GM12872 (cell line): ENCODE measurements around the gene BICRA.

Experiments
- TF ChIP-seq, protein P1 (sequence below): IDR thresholded peaks from 3 replicates; pipeline ENCODE4 v1.5.1; 2011; ENCODE audit warnings: low read depth, mild to moderate bottlenecking, low read length, moderate library complexity; ENCODE audit not compliant: insufficient read depth

BICRA gene

DNA sequence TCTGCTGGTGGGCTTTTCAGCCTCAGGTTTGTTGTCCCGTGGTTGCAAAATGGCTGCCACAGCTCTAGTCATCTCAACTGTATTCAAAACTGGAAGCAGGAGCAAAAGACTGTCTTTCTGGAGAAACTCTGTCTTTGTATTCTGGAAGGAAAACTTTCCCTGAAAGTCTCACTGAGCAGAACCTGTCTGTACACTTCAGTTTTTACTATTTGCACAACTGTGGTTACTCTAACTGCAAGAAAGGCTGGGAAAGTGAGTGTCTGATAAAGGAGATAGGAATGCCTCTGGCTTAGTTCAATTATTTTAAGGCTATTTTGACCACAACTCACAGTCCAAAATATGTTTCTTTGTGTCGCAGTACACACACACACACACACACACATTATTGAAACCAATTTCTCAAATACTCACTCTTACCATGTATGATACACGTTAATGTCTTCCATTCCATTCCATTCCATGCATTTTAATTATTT, 54.5 kb downstream of the BICRA start:
- TF ChIP-seq, protein P1, sequence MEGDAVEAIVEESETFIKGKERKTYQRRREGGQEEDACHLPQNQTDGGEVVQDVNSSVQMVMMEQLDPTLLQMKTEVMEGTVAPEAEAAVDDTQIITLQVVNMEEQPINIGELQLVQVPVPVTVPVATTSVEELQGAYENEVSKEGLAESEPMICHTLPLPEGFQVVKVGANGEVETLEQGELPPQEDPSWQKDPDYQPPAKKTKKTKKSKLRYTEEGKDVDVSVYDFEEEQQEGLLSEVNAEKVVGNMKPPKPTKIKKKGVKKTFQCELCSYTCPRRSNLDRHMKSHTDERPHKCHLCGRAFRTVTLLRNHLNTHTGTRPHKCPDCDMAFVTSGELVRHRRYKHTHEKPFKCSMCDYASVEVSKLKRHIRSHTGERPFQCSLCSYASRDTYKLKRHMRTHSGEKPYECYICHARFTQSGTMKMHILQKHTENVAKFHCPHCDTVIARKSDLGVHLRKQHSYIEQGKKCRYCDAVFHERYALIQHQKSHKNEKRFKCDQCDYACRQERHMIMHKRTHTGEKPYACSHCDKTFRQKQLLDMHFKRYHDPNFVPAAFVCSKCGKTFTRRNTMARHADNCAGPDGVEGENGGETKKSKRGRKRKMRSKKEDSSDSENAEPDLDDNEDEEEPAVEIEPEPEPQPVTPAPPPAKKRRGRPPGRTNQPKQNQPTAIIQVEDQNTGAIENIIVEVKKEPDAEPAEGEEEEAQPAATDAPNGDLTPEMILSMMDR, result no peak

- TF ChIP-seq, protein P1, result no peak
Observed at GRCh38 chr19:47663911-47664771, 55.2 kb downstream of the BICRA start.

- TF ChIP-seq, protein P1, result no peak
Observed at GRCh38 chr19:47670736-47671135, 61.8 kb downstream of the BICRA start.

GRCh38 chr19:47671499-47671898, 62.6 kb downstream of the BICRA start:
- TF ChIP-seq, protein P1, result no peak

- TF ChIP-seq, protein P1, result no peak
Observed at GRCh38 chr19:47673426-47673825, 64.5 kb downstream of the BICRA start.

GRCh38 chr19:47674548-47674947, 65.6 kb downstream of the BICRA start:
- TF ChIP-seq, protein P1, result no peak

GRCh38 chr19:47675271-47675670, 66.3 kb downstream of the BICRA start:
- TF ChIP-seq, protein P1, result no peak
